Calu3 (cell line): ENCODE data around the gene OSTC. TPM values are rescaled to one million over a fixed set of nuclear protein-coding genes. Genes with fewer than 3 reads are reported as not detected.
A peak's percentile ranks its signal among the peaks of the same experiment; 100 is the strongest.

Experiments used
- BruUV-seq: library from RNA; stranded (reverse); fragments of 400-500 nt; replicated peaks from 2 replicates; lab custom pipeline; 2021; lab: Mats Ljungman, UMichigan
- CTCF ChIA-PET: fragments of 300-600 bp; sonication (Branson Sonifier 250); formaldehyde crosslinking; loops from one replicate; lab custom pipeline; 2022; ENCODE audit warnings: antibody characterized with exemption; lab: Charles Lee
- DNase-seq: peaks from one replicate; pipeline ENCODE4 v3.0.0; 2022
- H3K27ac Mint-ChIP-seq: one replicate; pipeline ENCODE4 v1.8.0; 2022; ENCODE audit warnings: mixed read lengths; ENCODE audit not compliant: unreplicated experiment
- H3K27me3 Mint-ChIP-seq: one replicate; pipeline ENCODE4 v1.8.0; 2022; ENCODE audit warnings: mixed read lengths; ENCODE audit not compliant: unreplicated experiment
- H3K36me3 Mint-ChIP-seq: one replicate; pipeline ENCODE4 v1.8.0; 2022; ENCODE audit warnings: mild to moderate bottlenecking, moderate library complexity, mixed read lengths; ENCODE audit not compliant: insufficient read depth, unreplicated experiment
- H3K4me1 Mint-ChIP-seq: one replicate; pipeline ENCODE4 v1.8.0; 2022; ENCODE audit warnings: mild to moderate bottlenecking, low read depth, mixed read lengths; ENCODE audit not compliant: unreplicated experiment
- H3K4me3 Mint-ChIP-seq: one replicate; pipeline ENCODE4 v1.8.0; 2022; ENCODE audit warnings: mild to moderate bottlenecking, low read depth, moderate library complexity, mixed read lengths; ENCODE audit not compliant: unreplicated experiment
- H3K9me3 Mint-ChIP-seq: one replicate; pipeline ENCODE4 v1.8.0; 2022; ENCODE audit warnings: low read depth, mixed read lengths; ENCODE audit not compliant: unreplicated experiment
- intact Hi-C: fragments of 100-400 bp; cut with micrococcal nuclease; formaldehyde crosslinking; loops from one replicate; pipeline ENCODE4 v1.10.0; 2022; ENCODE audit not compliant: unreplicated experiment
- total RNA-seq: library from RNA; stranded (reverse); gene quantifications from 2 replicates; pipeline ENCODE4 v1.2.3, GENCODE V29; 2022
- TF ChIP-seq, protein P1 (sequence below): fragments of 200-600 bp; IDR thresholded peaks from one replicate; pipeline ENCODE4 v1.8.0; 2022; ENCODE audit warnings: antibody characterized with exemption; ENCODE audit not compliant: unreplicated experiment

The OSTC gene
- total RNA-seq, 1 experiment from 2014 or later = 82.7 TPM

- BruUV-seq = no TSS peak
- Mint-ChIP-seq H3K27me3 (no peaks in the 10 kb centered on the region), H3K9me3 (no peaks in the 10 kb centered on the region), H3K4me3 (peak overlapping the region; percentile 86), H3K36me3 (peaks cover 21% of the 10 kb centered on the region), H3K27ac (peak overlapping the region; percentile 96), H3K4me1 (peaks cover 29% of the 10 kb centered on the region)
- no peak for DNase-seq
- TF ChIP-seq, protein P1, sequence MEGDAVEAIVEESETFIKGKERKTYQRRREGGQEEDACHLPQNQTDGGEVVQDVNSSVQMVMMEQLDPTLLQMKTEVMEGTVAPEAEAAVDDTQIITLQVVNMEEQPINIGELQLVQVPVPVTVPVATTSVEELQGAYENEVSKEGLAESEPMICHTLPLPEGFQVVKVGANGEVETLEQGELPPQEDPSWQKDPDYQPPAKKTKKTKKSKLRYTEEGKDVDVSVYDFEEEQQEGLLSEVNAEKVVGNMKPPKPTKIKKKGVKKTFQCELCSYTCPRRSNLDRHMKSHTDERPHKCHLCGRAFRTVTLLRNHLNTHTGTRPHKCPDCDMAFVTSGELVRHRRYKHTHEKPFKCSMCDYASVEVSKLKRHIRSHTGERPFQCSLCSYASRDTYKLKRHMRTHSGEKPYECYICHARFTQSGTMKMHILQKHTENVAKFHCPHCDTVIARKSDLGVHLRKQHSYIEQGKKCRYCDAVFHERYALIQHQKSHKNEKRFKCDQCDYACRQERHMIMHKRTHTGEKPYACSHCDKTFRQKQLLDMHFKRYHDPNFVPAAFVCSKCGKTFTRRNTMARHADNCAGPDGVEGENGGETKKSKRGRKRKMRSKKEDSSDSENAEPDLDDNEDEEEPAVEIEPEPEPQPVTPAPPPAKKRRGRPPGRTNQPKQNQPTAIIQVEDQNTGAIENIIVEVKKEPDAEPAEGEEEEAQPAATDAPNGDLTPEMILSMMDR = no peak
- intact Hi-C loops = no loop called here
- CTCF ChIA-PET = no interaction called here
These were observed 562 bp upstream of the OSTC start for GRCh38 chr4:108649863-108650211.

DNA sequence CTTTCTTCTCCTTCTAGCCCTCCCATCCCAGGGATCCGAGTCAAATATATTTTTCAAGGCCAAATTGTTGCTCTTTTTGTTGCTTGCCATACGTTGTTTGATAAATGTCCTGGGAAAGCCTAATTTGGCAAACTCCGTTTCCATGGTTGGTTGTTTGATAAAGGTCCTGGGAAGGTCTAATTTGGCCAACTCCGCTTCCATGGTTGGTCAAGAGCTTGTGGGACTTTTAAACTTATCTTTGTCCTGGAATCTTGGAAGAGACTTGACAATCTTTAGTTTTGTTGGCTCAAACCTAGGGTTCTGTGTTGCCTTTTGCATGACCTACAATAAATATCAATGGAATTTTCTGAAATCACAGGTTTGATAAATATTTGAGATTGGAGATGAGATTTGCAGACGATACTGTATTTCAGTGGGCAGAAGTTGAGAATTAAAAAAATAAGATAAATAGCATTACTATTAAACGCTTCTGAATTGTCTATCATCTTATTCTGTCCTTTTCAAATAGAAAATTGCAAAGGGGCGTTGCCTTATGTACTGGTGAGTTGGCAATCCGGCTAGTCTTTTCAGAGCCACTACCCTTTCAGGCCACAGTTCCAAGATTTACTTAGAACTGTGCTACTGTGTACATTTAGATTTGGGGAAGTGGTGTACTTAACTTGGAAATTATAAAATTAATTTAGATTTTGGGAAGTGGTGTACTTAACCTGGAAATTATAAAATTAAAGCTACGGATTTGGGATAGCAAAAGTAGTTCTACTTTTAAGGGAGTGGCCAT, 804 bp downstream of the OSTC start:
- peaks cover 29% of the 10 kb centered on the region for H3K4me1 Mint-ChIP-seq
- peak overlapping the region; percentile 86 for H3K4me3 Mint-ChIP-seq
- intact Hi-C loops = no loop called here
- TF ChIP-seq, protein P1 = no peak
- no peaks in the 10 kb centered on the region for H3K9me3 Mint-ChIP-seq
- BruUV-seq = no TSS peak
- DNase-seq = no peak
- H3K27me3 Mint-ChIP-seq = no peaks in the 10 kb centered on the region
- H3K27ac Mint-ChIP-seq = peak overlapping the region; percentile 96
- CTCF ChIA-PET = no interaction called here
- peaks cover 21% of the 10 kb centered on the region for H3K36me3 Mint-ChIP-seq

- Mint-ChIP-seq H3K9me3 (no peaks in the 10 kb centered on the region), H3K4me1 (no peaks in the 10 kb centered on the region), H3K27me3 (no peaks in the 10 kb centered on the region), H3K36me3 (peaks cover 13% of the 10 kb centered on the region), H3K27ac (no peak overlapping the region), H3K4me3 (no peak overlapping the region)
- CTCF ChIA-PET = no interaction called here
- DNase-seq = no peak
- TF ChIP-seq, protein P1 = no peak
- intact Hi-C loops = no loop called here
- BruUV-seq = no TSS peak
These were observed 12.2 kb downstream of the OSTC start for GRCh38 chr4:108662629-108663028.

GRCh38 chr4:108674356-108674977, 24.1 kb downstream of the OSTC start:
- TF ChIP-seq, protein P1 = no peak
- Mint-ChIP-seq H3K9me3 (no peaks in the 10 kb centered on the region), H3K4me1 (no peaks in the 10 kb centered on the region), H3K36me3 (no peaks in the 10 kb centered on the region), H3K27ac (no peak overlapping the region), H3K27me3 (no peaks in the 10 kb centered on the region), H3K4me3 (no peak overlapping the region)
- CTCF ChIA-PET = no interaction called here
- no peak for DNase-seq
- intact Hi-C loops = no loop called here
- no TSS peak for BruUV-seq
